HG02852 (cell line): ENCODE results near the gene LDAH.
"Not testable (repeated sequence)": the region's sequence is repeated elsewhere in the genome, so short reads cannot be mapped to it uniquely, and the experiment has no call there.

Experiments used
- ATAC-seq: cut with Tn5 transposase; IDR thresholded peaks from one replicate; pipeline ENCODE4 v1.9.1; 2021; ENCODE audit warnings: mild to moderate bottlenecking, moderate library complexity; ENCODE audit not compliant: unreplicated experiment

Gene LDAH

DNA sequence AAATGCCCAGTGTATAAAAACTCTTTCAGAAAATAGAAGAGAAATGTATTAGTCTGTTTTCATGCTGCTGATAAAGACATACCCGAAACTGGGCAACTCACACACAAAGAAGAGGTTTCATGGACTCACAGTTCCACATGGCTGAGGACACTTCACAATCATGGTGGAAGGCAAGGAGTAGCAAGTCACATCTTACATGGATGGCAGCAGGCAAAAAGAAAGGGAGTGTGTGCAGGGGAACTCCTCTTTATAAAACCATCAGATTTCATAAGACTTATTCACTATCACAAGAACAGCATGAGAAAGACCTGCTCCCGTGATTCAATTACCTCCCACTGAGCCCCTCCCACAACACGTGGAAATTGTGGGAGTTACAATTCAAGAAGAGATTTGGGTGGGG lies 29.0 kb downstream of the LDAH start:
- ATAC-seq = not testable (repeated sequence)

DNA sequence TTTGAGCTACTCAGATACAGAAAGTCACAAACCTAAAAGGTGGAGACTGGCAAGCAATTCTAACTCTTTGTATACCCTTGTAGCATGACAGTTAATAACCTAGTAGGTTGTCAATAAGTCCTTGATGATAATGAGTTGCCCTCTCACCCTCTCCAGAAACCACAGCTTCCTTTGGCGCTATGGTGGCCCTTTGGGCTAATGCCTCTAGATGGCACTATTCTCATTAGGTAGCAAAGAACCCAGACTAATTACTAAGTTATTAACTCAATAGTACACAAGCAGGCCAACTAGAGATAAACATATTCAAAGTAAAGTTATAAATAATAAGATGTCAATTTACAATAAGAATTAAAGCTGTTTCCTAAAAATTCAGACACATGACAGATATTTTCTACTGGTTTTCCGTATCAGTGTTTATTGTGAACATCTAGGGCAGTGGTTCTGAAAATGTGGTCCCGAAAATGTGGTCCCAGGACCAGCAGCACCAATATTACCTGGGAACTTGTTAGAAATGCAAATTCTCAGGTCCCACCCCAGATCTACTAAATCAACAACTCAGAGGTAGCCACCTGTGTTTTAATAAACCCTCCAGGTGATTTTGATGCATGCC lies 41.1 kb downstream of the LDAH start:
- ATAC-seq = no peak

DNA sequence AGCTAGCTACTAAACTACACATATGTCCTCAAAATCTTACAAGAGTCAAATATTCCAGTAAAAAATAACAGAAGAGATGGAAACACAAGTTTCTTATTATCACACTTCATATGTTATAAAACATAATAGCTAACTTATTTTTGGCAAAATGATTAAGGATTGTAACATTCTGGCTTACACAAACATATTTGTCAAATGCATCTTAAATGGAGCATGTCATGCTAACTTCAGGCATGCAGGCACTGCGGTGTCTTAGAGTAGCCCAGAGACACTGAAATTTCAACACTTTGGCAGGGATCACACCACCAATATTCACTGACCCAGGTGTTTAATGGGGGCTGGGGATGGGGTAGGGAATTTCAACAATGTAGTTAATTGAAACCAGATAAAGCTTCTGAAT lies 51.6 kb downstream of the LDAH start:
- ATAC-seq = no peak

DNA sequence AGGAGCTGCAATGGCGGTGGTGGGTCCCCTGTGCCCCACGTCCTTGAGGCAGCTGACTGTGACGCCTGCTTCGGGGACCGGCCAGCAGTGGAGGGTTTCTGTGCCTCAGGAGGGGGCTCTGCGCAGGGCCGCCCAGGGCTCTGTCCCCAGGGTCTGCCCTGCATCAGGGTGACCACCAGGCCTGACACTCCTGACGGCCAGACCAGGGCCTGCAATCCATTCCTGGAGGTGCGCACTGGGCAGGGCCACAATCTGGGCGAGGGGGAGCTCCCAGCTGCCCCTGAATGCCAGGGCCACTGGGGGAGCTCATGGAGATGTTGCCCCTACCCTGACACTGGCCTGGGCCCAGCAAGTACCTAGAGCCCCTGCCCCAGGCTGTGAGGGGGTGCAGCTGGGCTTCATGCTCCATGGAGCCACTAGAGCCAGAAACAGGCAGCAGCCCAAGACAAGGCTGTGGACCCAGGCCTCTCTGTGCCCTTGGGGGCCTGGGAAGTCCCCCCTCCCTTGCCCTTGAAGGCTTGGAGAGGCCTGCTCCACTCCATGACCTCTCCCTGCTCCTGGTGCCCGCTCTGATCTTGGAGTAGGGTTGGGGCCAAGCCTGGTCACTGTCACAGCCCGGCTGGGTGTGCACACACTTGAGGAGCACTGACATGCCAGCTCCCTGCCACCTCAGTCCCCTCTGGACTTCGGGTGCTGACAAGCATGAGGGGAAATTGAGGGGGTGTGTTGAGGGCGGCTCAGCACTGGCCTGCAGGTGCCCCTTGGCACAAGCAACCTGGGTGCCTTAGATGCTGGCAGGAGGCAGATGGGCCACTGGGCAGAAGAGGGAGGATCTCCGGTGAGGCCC lies 55.9 kb downstream of the LDAH start:
- no peak for ATAC-seq

DNA sequence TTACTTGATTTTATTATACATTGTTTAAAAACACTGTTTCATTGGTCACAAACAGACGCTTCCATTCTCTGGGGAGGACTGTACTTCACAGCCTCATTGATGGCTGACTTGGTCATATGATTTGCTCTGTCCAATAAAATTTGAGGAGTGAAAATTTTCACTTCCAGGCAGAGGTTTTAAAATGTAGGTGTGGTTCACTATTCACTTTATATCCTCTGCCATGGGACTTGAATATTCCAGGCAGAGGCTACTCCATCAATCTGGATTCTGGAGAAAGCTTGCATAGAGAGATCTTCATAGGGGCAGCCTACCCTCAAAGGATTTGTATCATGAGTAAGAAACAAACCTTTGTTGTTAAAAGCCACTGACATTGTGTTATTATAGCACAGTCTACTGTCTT lies 56.7 kb downstream of the LDAH start:
- no peak for ATAC-seq

DNA sequence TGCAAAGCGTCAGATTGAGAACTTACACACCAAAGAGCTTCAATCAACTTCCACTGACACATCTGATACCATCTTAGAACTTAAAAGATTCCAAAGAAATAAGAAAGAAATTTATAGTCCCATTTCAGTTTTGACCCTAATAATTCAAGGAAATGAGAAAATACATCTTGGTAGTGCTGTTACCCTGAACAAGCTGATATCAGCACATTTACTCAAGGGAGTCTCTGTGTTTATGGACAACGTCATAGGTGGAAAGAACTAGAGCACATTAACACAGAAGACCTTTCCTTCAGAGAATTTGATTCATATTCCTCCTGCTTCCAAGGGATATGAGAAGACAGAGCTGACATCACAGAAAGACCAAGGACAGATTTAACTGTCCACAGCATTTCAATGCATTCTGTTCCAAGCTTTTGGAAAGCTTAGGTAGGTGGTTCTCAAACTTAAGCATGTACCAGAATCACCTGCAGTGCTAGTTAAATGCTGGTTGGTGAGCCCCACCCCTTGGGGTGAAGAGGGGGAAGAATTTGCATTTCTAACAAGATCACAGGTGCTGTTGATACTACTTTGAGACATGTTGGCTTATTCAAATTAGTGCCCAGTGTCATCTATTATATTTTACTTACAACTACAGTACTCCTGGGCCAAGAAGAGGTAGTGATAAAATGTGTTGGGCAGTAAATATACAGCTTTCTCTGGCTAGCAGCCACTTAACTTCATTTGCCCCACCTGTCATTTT lies 59.8 kb downstream of the LDAH start:
- no peak for ATAC-seq

DNA sequence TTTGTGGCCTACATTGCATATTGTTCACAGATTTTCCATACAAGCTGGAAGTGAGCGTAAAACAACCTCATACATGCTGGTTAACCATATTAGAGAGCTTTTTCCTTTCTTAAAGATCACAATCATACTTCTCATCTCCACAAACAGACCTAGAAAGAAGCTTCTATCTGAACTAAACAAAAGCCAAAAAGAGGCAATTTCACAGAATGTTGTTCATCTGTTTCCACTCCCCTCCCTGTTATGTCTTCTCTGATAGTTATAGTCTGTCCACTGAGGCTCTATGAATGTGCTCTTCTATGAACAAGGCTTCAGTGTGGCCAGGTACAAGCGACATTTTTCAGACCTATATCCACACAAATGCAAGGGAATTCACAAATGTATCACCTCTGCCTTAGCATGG lies 63.4 kb downstream of the LDAH start:
- no peak for ATAC-seq

DNA sequence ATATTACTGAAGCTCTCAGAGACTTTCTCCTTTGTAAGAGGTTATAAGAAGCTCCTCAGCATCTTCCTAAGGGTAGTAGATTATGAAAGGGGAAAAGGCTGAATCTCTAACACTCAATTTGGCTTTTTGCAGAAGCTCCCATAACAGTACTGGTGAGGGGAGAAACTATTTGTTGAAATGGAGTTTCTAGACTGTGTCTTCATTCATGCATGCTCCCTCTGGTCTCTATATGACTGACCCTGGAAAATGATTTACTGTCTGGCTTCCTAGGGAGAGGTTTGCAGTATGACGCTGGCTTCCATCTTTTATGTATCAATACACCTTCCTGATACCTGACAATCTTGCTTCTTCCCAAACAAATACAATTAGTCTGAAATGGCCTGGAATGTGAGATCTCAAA lies 63.9 kb downstream of the LDAH start:
- ATAC-seq = peak; percentile 64

- no peak for ATAC-seq
These were observed 65.4 kb downstream of the LDAH start for GRCh38 chr2:20757405-20758090.

DNA sequence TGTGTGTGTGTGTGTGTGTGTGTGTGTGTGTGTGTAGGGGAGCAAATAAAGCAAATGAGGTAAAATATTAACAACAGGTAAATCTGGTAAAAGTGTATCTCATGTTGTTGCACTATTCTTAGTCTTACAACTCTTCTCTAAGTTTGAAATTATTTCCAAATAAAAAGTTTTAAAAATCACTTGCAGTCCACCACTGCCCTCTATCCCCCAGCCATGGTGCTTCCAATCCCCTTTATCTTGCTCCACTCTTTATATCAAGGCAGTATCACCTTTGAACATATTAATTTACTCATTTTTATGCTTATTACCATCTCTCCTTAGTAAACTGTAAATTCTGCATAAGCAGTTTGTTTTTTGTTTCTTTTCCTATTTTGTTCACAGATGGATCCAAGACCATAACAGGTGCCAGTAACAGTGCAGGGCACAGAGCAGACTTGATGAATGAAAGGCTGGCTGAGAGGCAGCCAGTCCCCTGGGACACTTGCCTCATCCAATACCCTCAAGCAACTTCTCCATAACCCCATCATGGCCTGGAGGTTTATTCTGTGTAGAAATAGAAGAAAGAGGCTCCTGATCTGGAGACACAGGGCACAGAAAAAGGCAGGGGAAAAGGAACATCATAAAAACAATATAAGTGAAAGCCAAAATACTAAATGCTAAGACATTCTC lies 67.6 kb downstream of the LDAH start:
- no peak for ATAC-seq

DNA sequence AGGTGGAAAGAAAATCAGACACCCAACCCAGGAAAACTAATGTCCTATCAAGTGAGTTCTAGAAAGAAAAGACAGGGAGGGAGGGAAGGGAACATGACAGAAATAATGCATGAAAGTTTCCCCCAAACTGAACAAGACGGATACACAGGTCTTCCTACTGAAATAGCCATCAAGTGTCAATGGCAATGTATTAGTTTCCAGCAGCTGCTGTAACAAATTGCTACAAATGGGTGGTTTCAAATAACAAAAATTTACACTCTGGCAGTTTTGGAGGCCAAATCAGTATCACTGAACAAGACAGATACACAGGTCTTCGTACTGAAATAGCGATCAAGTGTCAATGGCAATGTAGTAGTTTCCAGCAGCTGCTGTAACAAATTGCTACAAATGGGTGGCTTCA lies 70.6 kb downstream of the LDAH start:
- ATAC-seq = no peak

- ATAC-seq = no peak
These were observed 75.6 kb downstream of the LDAH start for GRCh38 chr2:20747317-20747716.

DNA sequence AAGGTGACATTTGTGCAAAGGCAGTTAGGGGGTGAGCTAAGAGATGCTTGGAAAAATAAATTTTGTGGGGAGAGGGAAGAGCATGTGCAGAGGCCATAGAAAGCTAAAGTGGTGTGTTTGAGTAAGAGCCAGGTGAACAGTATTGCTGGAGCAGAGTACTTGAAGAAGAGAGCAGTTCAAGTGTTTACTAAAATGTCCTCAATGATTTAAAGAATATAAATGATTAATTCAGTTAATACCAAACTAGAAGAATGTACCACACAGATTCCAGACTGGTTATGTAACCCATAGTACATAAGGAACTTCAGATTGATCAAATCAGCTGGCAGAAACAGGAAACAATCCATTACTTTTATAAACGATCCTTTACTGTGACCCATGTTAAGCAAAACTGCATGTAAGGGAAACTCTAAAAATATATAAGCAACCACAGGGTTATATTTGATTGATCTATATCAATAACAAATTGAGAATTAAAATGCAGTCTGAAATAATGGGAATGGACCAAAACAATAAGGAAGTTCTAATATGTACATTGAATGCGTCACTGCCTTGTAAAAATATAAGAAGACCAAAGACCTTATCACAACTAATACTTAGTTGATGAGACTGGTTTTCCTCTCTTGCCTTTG lies 76.9 kb downstream of the LDAH start:
- no peak for ATAC-seq

- ATAC-seq = peak; percentile 93
These were observed 78.2 kb downstream of the LDAH start for GRCh38 chr2:20744366-20745335.

DNA sequence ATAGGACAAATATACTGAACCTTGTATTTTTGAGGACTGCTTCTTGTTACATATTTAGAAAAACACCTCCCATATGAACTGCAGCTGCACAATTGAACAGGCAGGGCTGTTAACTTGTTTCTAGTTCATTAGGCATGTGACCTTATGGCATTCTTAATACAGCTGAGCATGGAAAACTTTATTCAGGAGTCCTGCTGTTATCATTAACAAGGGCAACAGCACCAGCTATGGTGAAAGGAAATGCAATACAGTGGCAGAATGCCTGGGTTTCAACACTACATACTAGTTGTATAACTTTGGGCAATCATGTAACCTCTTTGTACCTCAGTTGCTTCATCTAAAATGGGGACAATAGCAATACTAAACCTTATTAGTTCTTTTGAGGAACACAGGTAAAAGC lies 84.1 kb downstream of the LDAH start:
- no peak for ATAC-seq

- peak; percentile 94 for ATAC-seq
These were observed 85.4 kb downstream of the LDAH start for GRCh38 chr2:20737505-20737904.

- ATAC-seq = no peak
These were observed 94.7 kb downstream of the LDAH start for GRCh38 chr2:20728114-20728758.

GRCh38 chr2:20726913-20727312 lies 96.0 kb downstream of the LDAH start:
- no peak for ATAC-seq

DNA sequence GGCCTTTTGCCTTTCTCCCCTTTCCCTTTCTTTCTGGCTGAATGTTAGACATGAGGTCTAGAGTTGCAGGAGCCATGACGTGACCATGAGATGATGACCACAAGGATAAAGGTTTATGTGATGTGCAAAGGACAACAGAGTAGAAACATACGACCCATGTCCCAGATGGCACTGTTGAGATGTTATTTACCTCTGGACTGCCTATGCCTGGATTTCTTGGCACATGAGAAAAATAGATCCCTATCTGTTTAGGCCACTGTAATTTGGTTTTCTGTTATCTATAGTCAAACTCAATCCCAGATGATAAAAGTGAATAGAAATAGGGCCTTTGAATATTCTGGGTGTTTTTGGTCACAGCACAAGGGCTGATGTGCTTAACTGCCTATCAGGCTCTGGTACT lies 97.1 kb downstream of the LDAH start:
- no peak for ATAC-seq
